GM12878 (cell line): ENCODE data around the gene SPIRE2. TPM values are rescaled to one million over a fixed set of nuclear protein-coding genes. Genes with fewer than 3 reads are reported as not detected.

Experiments used
- ATAC-seq: fragments of 200-7000 bp; cut with Tn5 transposase; 3 replicates; pipeline ENCODE4 v1.9.1; 2020; ENCODE audit warnings: mild to moderate bottlenecking, moderate library complexity
- BruUV-seq: library from RNA; stranded (reverse); fragments of 400-500 nt; replicated peaks from 2 replicates; lab custom pipeline; 2021; lab: Mats Ljungman, UMichigan
- CTCF ChIA-PET: fragments of 300-600 bp; sonication (Branson Sonifier 250); formaldehyde crosslinking; extraction: SDS; loops from one replicate; lab custom pipeline; 2021; ENCODE audit warnings: inconsistent platforms; lab: Yijun Ruan, JAX
- POLR2A ChIA-PET: fragments of 350-600 bp; formaldehyde crosslinking; extraction: SDS; loops from one replicate; lab custom pipeline; 2021; ENCODE audit warnings: inconsistent platforms; lab: Charles Lee
- RAD21 ChIA-PET: fragments of 300-600 bp; sonication (Branson Sonifier 250); formaldehyde crosslinking; loops from one replicate; lab custom pipeline; 2023; ENCODE audit warnings: antibody characterized with exemption; ENCODE audit not compliant: unreplicated experiment; lab: Charles Lee
- SMC1A ChIA-PET: fragments of 300-600 bp; sonication (Branson Sonifier 250); formaldehyde crosslinking; loops from one replicate; lab custom pipeline; 2023; ENCODE audit not compliant: unreplicated experiment, uncharacterized antibody; lab: Charles Lee
- DNase-seq: peaks from one replicate; pipeline ENCODE4 v3.0.0-alpha.2; 2011; ENCODE audit warnings: low read depth, low spot score
- FAIRE-seq: peaks from 3 replicates; lab custom pipeline; 2011; peaks lifted over from hg19 to GRCh38; lab: Jason Lieb, UNC
- H2AFZ ChIP-seq: 2 replicates; pipeline ENCODE4 v1.6.0; 2011; ENCODE audit warnings: low read depth, low read length, control low read depth; ENCODE audit not compliant: control insufficient read depth
- H3K27ac ChIP-seq: 2 replicates; pipeline ENCODE4 v1.5.1; 2011; ENCODE audit warnings: control low read depth; ENCODE audit not compliant: control insufficient read depth, insufficient read depth
- H3K27me3 ChIP-seq, 2 experiments: replicated peaks in 1 of 2; 2 replicates each; pipeline versions ENCODE4 v1.6.0 to v1.6.1; 2011; ENCODE audit warnings: low read length in 1 of 2; ENCODE audit not compliant: control insufficient read depth in 2 of 2, insufficient read depth in 2 of 2
- H3K36me3 ChIP-seq, 2 experiments: 2 replicates each; pipeline ENCODE4 v1.5.1; 2011; ENCODE audit warnings: low read length in 1 of 2; ENCODE audit not compliant: control insufficient read depth in 2 of 2, insufficient read depth in 2 of 2
- H3K4me1 ChIP-seq: 2 replicates; pipeline ENCODE4 v1.6.1; 2011; ENCODE audit warnings: mild to moderate bottlenecking, low read length, moderate library complexity, mixed read lengths; ENCODE audit not compliant: control insufficient read depth, insufficient read depth
- H3K4me2 ChIP-seq: 2 replicates; pipeline ENCODE4 v1.6.0; 2011; ENCODE audit warnings: control low read depth; ENCODE audit not compliant: control insufficient read depth, insufficient read depth
- H3K4me3 ChIP-seq: fragments of 200-600 bp; sonication (generic); 2 replicates; pipeline ENCODE4 v1.5.1; 2016
- H3K79me2 ChIP-seq: 2 replicates; pipeline ENCODE4 v1.6.0; 2011; ENCODE audit warnings: low read length; ENCODE audit not compliant: control insufficient read depth, insufficient read depth
- H3K9ac ChIP-seq: 2 replicates; pipeline ENCODE4 v1.8.0; 2011; ENCODE audit warnings: low read length, control low read depth, mixed read lengths; ENCODE audit not compliant: control insufficient read depth, insufficient read depth
- H3K9me3 ChIP-seq: replicated peaks from 3 replicates; pipeline ENCODE4 v1.5.1; 2011; ENCODE audit warnings: mild to moderate bottlenecking, low read length; ENCODE audit not compliant: control insufficient read depth, insufficient read depth
- H4K20me1 ChIP-seq: 2 replicates; pipeline ENCODE4 v1.6.0; 2011; ENCODE audit not compliant: control insufficient read depth, insufficient read depth
- BHLHE40 ChIP-seq, 2 experiments: fragments of 450-650 bp in 1 of 2; IDR thresholded peaks; 2 replicates each; pipeline ENCODE4 v1.6.1; 2011 to 2017; ENCODE audit warnings: low read depth in 2 of 2, borderline replicate concordance in 1 of 2, improper control_type of control experiment in 1 of 2, low read length in 1 of 2, mild to moderate bottlenecking in 1 of 2
- HDGF ChIP-seq: fragments of 450-650 bp; IDR thresholded peaks from 2 replicates; pipeline ENCODE4 v1.6.1; 2016; ENCODE audit warnings: antibody characterized with exemption
- IKZF1 ChIP-seq: fragments of 450-650 bp; conservative IDR thresholded peaks from 2 replicates; pipeline ENCODE4 v1.6.1; 2017; ENCODE audit warnings: antibody characterized with exemption, mild to moderate bottlenecking
- LARP7 ChIP-seq: fragments of 450-650 bp; IDR thresholded peaks from 2 replicates; pipeline ENCODE4 v1.6.1; 2017; ENCODE audit warnings: mild to moderate bottlenecking
- POLR2A ChIP-seq: IDR thresholded peaks from 2 replicates; pipeline ENCODE4 v1.6.1; 2011; ENCODE audit warnings: low read depth, mild to moderate bottlenecking, low read length
- RAD21 ChIP-seq: IDR thresholded peaks from 2 replicates; pipeline ENCODE4 v1.6.1; 2011; ENCODE audit warnings: mild to moderate bottlenecking, low read depth, low read length, moderate library complexity; ENCODE audit not compliant: insufficient read depth
- RFX5 ChIP-seq: IDR thresholded peaks from 2 replicates; pipeline ENCODE4 v1.6.1; 2011; ENCODE audit warnings: low read depth, low read length, improper control_type of control experiment
- SMC3 ChIP-seq: IDR thresholded peaks from 2 replicates; pipeline ENCODE4 v1.6.1; 2011; ENCODE audit warnings: low read length, improper control_type of control experiment, borderline replicate concordance
- YY1 ChIP-seq: IDR thresholded peaks from 2 replicates; pipeline ENCODE4 v1.6.1; 2011; ENCODE audit warnings: low read depth, mild to moderate bottlenecking, low read length
- WGBS: methylation state at CpG from one replicate; pipeline ENCODE4 v1.1.6; 2016; ENCODE audit warnings: low lambda C conversion rate; ENCODE audit not compliant: insufficient replicate concordance, insufficient coverage; ENCODE audit errors: missing lambda C conversion rate; 5-methylcytosine and 5-hydroxymethylcytosine counted together
- in situ Hi-C: fragments of 300-500 bp; cut with MboI; formaldehyde crosslinking; loops from 9 replicates; pipeline ENCODE4 v1.14.3; 2018; ENCODE audit warnings: mixed read lengths
- intact Hi-C: fragments of 100-400 bp; cut with micrococcal nuclease; formaldehyde crosslinking; loops from one replicate; pipeline ENCODE4 v1.14.2; 2022; ENCODE audit not compliant: unreplicated experiment
- polyA plus RNA-seq, 11 experiments: library from polyadenylated mRNA; depleted of rRNA in 4 of 11; unstranded in 6 of 11; stranded (reverse) in 5 of 11; fragments of >200 nt; fragmentation: Nextera tagmentation in 4 of 11; fragmentation: Illumina TruSeq in 1 of 11; extraction: Ambion mirVana in 4 of 11; extraction: Trizol in 1 of 11; gene quantifications; 1 replicate in 1 of 11; 2 replicates in 10 of 11; pipeline versions ENCODE4 v1.2.1 to v1.2.3, GENCODE V29; 2011 to 2016; ENCODE audit warnings: inconsistent platforms in 2 of 11, missing spikeins in 2 of 11, low read depth in 1 of 11
- total RNA-seq, 4 experiments: library from RNA; depleted of rRNA in 3 of 4; stranded (reverse); fragments of >200 nt in 3 of 4; fragmentation: Illumina TruSeq in 1 of 4; extraction: Trizol in 1 of 4; gene quantifications; 2 replicates each; pipeline versions ENCODE4 v1.2.1 to v1.2.3, GENCODE V29; 2013 to 2021
- TF ChIP-seq, protein P1 (sequence below), 3 experiments: IDR thresholded peaks in 2 of 3; conservative IDR thresholded peaks in 1 of 3; 2 replicates each; pipeline ENCODE4 v1.5.1; 2011; ENCODE audit warnings: low read depth in 3 of 3, low read length in 3 of 3, mild to moderate bottlenecking in 3 of 3, control low read depth in 2 of 3, moderate library complexity in 2 of 3, inconsistent platforms in 1 of 3, mixed read lengths in 1 of 3; ENCODE audit not compliant: control insufficient read depth in 2 of 3, insufficient read depth in 1 of 3; ENCODE audit errors: extremely low read depth in 1 of 3
- TF ChIP-seq, protein P2 (sequence below): fragments of 450-650 bp; IDR thresholded peaks from 2 replicates; pipeline ENCODE4 v1.6.1; 2017; ENCODE audit warnings: borderline replicate concordance
- TF ChIP-seq, protein P3 (sequence below): IDR thresholded peaks from 2 replicates; pipeline ENCODE4 v1.6.1; 2011; ENCODE audit warnings: borderline replicate concordance, low read depth, mild to moderate bottlenecking, moderate library complexity, low read length; ENCODE audit not compliant: insufficient read depth, poor library complexity, severe bottlenecking
- TF ChIP-seq, protein P4 (sequence below): fragments of 450-650 bp; IDR thresholded peaks from 2 replicates; pipeline ENCODE4 v1.6.1; 2017; ENCODE audit warnings: antibody characterized with exemption, mild to moderate bottlenecking, moderate library complexity

SPIRE2 gene
- total and polyA plus RNA-seq, 10 of the 15 experiments (the other 5 are each of a cell fraction or from before 2014, with no cell fraction given) = 0.03 to 0.64 (median 0.27) TPM; not detected in 1

DNA sequence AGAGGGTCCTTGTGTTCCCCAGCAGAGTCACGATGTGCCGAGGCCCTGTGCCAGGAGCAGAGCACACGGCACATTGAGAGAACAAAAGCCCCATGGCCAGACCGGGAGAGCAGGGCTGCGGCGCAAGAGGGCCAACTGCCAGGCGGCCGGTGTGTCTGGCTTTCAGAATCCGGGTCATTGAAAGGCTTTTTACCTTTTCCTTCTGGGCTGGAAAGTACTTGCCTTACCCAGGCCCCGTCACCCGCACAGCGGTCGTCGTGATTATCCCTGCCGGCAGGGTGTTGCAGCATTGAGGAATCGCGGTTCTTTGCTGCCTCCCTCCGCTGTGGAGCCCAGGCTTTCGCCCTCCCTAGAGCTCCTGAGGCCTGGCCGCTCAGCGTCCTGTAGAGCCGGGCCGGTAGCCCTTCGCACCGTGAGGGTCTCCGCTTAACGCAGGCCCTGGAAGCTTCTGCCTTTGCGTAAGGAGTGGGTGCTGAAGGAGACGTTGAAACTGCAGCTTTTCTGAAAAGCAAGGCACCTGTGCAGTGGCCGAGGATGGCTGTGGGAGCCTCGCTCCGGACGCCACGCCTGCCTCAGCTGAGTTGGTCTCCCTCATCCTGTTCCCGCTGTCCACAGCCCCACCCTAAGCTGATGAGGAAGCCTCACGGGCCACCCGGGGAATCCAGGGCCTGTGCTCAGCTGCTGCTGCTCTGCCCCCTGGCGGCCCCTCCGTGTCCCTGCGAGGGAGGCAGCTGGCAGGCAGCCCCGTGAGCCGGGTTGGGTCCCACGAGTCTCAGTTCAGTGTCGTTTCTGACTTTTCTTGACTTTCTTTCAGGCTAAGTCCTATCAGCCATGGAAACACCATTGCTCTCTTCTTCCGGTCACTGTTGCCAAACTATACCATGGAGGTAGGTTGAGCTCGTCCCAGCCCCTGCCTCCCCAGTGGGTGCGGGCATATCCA is 81.8 kb downstream of the SPIRE2 start:
- POLR2A ChIA-PET = interaction anchor here (0.5 to 0.9 kb wide), 3 partner anchors 41 to 637 kb away, joined by 3 read pairs; no protein-coding TSS in a partner anchor
- no peak for DNase-seq
- intact Hi-C loops = loop anchor here (10.0 kb wide), 1 partner anchor 205 kb away; the partner anchor contains the start of gene SPATA2L
- TF ChIP-seq RAD21 = peak; percentile 59
- peak in 1 of 2 experiments; percentile 38; a peak in 1 of 4 replicates for TF ChIP-seq BHLHE40 (IDR thresholded peaks at IDR 0.05; ENCODE audit: borderline replicate concordance in 1 of 2, low read depth in 2 of 2, low read length in 1 of 2)
- no peak for TF ChIP-seq RFX5
- TF ChIP-seq, protein P1, sequence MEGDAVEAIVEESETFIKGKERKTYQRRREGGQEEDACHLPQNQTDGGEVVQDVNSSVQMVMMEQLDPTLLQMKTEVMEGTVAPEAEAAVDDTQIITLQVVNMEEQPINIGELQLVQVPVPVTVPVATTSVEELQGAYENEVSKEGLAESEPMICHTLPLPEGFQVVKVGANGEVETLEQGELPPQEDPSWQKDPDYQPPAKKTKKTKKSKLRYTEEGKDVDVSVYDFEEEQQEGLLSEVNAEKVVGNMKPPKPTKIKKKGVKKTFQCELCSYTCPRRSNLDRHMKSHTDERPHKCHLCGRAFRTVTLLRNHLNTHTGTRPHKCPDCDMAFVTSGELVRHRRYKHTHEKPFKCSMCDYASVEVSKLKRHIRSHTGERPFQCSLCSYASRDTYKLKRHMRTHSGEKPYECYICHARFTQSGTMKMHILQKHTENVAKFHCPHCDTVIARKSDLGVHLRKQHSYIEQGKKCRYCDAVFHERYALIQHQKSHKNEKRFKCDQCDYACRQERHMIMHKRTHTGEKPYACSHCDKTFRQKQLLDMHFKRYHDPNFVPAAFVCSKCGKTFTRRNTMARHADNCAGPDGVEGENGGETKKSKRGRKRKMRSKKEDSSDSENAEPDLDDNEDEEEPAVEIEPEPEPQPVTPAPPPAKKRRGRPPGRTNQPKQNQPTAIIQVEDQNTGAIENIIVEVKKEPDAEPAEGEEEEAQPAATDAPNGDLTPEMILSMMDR (IDR thresholded peaks at IDR 0.05 in 2 of 3, conservative IDR thresholded peaks at IDR 0.05 in 1 of 3; ENCODE audit: control insufficient read depth in 2 of 3, extremely low read depth in 1 of 3, insufficient read depth in 1 of 3, low read depth in 3 of 3, low read length in 3 of 3) = peak; percentile 79 to 92 (median 92)
- 0 out of 2 replicates have a peak, but pooled peaks have one; percentile 26 for TF ChIP-seq LARP7
- peak; percentile 52; the same call in 1 of the 2 replicates for TF ChIP-seq YY1
- TF ChIP-seq HDGF = no peak
- TF ChIP-seq, protein P2, sequence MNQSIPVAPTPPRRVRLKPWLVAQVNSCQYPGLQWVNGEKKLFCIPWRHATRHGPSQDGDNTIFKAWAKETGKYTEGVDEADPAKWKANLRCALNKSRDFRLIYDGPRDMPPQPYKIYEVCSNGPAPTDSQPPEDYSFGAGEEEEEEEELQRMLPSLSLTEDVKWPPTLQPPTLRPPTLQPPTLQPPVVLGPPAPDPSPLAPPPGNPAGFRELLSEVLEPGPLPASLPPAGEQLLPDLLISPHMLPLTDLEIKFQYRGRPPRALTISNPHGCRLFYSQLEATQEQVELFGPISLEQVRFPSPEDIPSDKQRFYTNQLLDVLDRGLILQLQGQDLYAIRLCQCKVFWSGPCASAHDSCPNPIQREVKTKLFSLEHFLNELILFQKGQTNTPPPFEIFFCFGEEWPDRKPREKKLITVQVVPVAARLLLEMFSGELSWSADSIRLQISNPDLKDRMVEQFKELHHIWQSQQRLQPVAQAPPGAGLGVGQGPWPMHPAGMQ = no peak
- TF ChIP-seq IKZF1 = 0 out of 2 replicates have a peak, but pooled peaks have one; percentile 18
- TF ChIP-seq, protein P3, sequence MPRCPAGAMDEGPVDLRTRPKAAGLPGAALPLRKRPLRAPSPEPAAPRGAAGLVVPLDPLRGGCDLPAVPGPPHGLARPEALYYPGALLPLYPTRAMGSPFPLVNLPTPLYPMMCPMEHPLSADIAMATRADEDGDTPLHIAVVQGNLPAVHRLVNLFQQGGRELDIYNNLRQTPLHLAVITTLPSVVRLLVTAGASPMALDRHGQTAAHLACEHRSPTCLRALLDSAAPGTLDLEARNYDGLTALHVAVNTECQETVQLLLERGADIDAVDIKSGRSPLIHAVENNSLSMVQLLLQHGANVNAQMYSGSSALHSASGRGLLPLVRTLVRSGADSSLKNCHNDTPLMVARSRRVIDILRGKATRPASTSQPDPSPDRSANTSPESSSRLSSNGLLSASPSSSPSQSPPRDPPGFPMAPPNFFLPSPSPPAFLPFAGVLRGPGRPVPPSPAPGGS = no peak
- peak; percentile 18; the same call in 1 of the 2 replicates for TF ChIP-seq POLR2A
- peak; percentile 52; the same call in 1 of the 2 replicates for TF ChIP-seq SMC3
- TF ChIP-seq, protein P4, sequence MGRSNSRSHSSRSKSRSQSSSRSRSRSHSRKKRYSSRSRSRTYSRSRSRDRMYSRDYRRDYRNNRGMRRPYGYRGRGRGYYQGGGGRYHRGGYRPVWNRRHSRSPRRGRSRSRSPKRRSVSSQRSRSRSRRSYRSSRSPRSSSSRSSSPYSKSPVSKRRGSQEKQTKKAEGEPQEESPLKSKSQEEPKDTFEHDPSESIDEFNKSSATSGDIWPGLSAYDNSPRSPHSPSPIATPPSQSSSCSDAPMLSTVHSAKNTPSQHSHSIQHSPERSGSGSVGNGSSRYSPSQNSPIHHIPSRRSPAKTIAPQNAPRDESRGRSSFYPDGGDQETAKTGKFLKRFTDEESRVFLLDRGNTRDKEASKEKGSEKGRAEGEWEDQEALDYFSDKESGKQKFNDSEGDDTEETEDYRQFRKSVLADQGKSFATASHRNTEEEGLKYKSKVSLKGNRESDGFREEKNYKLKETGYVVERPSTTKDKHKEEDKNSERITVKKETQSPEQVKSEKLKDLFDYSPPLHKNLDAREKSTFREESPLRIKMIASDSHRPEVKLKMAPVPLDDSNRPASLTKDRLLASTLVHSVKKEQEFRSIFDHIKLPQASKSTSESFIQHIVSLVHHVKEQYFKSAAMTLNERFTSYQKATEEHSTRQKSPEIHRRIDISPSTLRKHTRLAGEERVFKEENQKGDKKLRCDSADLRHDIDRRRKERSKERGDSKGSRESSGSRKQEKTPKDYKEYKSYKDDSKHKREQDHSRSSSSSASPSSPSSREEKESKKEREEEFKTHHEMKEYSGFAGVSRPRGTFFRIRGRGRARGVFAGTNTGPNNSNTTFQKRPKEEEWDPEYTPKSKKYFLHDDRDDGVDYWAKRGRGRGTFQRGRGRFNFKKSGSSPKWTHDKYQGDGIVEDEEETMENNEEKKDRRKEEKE = no peak

More for the DNA sequence above, 81.8 kb downstream of the SPIRE2 start:
- CTCF ChIA-PET = interaction anchor here (0.5 to 3.0 kb wide), 26 partner anchors 9 to 204 kb away, joined by 3 to 15 read pairs (median 4); partner anchors contain the start of gene MC1R
- Histone ChIP-seq H3K27ac (no peak overlapping the region), H3K36me3 (peaks cover 10 to 14% of the 10 kb centered on the region in 2 experiments), H3K79me2 (no peaks in the 10 kb centered on the region), H3K4me2 (no peak overlapping the region), H3K9me3 (no peaks in the 10 kb centered on the region; the same call in 2 of the 3 replicates), H4K20me1 (no peaks in the 10 kb centered on the region; the same call in 1 of the 2 replicates), H2AFZ (no peak overlapping the region), H3K9ac (no peak overlapping the region), H3K4me3 (no peak overlapping the region), H3K27me3 (no peaks in the 10 kb centered on the region), H3K4me1 (no peaks in the 10 kb centered on the region)
- TSS peak; percentile 56 for BruUV-seq
- in situ Hi-C loops = no loop called here
- WGBS = 80% methylated on average over 40 of the region's 47 CpGs
- RAD21 ChIA-PET = interaction anchor here (0.7 to 1.4 kb wide), 7 partner anchors 47 to 210 kb away, joined by 3 to 10 read pairs (median 5); partner anchors contain the start of gene DBNDD1
- ATAC-seq (peak; percentile 96), FAIRE-seq (peak; percentile 68)
- SMC1A ChIA-PET = interaction anchor here (0.8 to 1.5 kb wide), 3 partner anchors 46 to 204 kb away, joined by 3 to 5 read pairs (median 5); no protein-coding TSS in a partner anchor
